ENCODE measurements around the gene CEPT1.

GRCh38 chr1:111154021-111154999 lies 14.3 kb downstream of the CEPT1 start:
- TF ChIP-seq CTCF (conservative IDR thresholded peaks at IDR 0.05) (no peak), ZFX (IDR thresholded peaks at IDR 0.05) (no peak)
